AG04450 (cell line): ENCODE measurements around the gene TPGS1. TPM values are rescaled to one million over a fixed set of nuclear protein-coding genes. Genes with fewer than 3 reads are reported as not detected.

Experiments used
- CTCF ChIA-PET: fragments of 300-600, 350-600 bp; formaldehyde crosslinking; extraction: SDS; loops from one replicate; lab custom pipeline; 2022; ENCODE audit warnings: antibody characterized with exemption, inconsistent platforms; lab: Charles Lee
- POLR2A ChIA-PET: fragments of 350-600 bp; formaldehyde crosslinking; extraction: SDS; loops from one replicate; lab custom pipeline; 2021; ENCODE audit warnings: antibody characterized with exemption, inconsistent platforms; lab: Yijun Ruan, JAX
- DNase-seq: peaks from one replicate; pipeline ENCODE4 v3.0.0-alpha.2; 2011; ENCODE audit warnings: low read depth, low spot score
- H3K27ac ChIP-seq: one replicate; pipeline ENCODE4 v1.5.1; 2012; ENCODE audit warnings: low read depth, low read length, control low read depth
- H3K27me3 ChIP-seq: one replicate; pipeline ENCODE4 v1.6.0; 2012; ENCODE audit warnings: low read length; ENCODE audit not compliant: control insufficient read depth, insufficient read depth
- H3K4me3 ChIP-seq: 2 replicates; pipeline ENCODE4 v1.5.1; 2011; ENCODE audit warnings: mild to moderate bottlenecking, low read depth, low read length, control low read depth
- H3K9me3 ChIP-seq: 2 replicates; pipeline ENCODE4 v1.5.1; 2012; ENCODE audit warnings: low read length; ENCODE audit not compliant: control insufficient read depth, insufficient read depth
- CTCF ChIP-seq: IDR thresholded peaks from 2 replicates; pipeline ENCODE4 v1.5.1; 2011; ENCODE audit warnings: low read depth, low read length, control low read depth, inconsistent platforms
- polyA plus RNA-seq: library from polyadenylated mRNA; depleted of rRNA; stranded (reverse); fragments of >200 nt; gene quantifications from 2 replicates; pipeline ENCODE4 v1.2.3, GENCODE V29; 2011

TPGS1 gene
- polyA plus RNA-seq, 1 experiment, result 2.6 TPM

GRCh38 chr19:493391-494170 is 13.7 kb upstream of the TPGS1 start:
- DNase-seq, result no peak
- peaks cover 18% of the 10 kb centered on the region; the same call in 1 of the 2 replicates for H3K9me3 ChIP-seq
- no peak for TF ChIP-seq CTCF
- H3K27me3 ChIP-seq, result peaks cover 15% of the 10 kb centered on the region
- ChIA-PET CTCF (interaction anchor here (2.5 kb wide), 1 partner anchor 13 kb away, joined by 16 read pairs; no protein-coding TSS in a partner anchor), POLR2A (no interaction called here)
- H3K27ac ChIP-seq, result no peak overlapping the region
- no peak overlapping the region for H3K4me3 ChIP-seq

GRCh38 chr19:494171-495080 is 12.9 kb upstream of the TPGS1 start:
- no peak for TF ChIP-seq CTCF
- peaks cover 21% of the 10 kb centered on the region for H3K27me3 ChIP-seq
- CTCF ChIA-PET, result interaction anchor here (2.5 kb wide), 1 partner anchor 12 kb away, joined by 16 read pairs; no protein-coding TSS in a partner anchor
- H3K4me3 ChIP-seq, result no peak overlapping the region
- H3K9me3 ChIP-seq, result peaks cover 18% of the 10 kb centered on the region; the same call in 1 of the 2 replicates
- no peak overlapping the region for H3K27ac ChIP-seq
- POLR2A ChIA-PET, result no interaction called here
- DNase-seq, result no peak

- CTCF ChIA-PET, result interaction anchor here (1.3 to 2.5 kb wide), 2 partner anchors 10 to 11 kb away, joined by 4 to 16 read pairs; no protein-coding TSS in a partner anchor
- Histone ChIP-seq H3K27me3 (peaks cover 22% of the 10 kb centered on the region), H3K4me3 (no peak overlapping the region), H3K9me3 (peaks cover 18% of the 10 kb centered on the region; the same call in 1 of the 2 replicates), H3K27ac (no peak overlapping the region)
- TF ChIP-seq CTCF, result no peak
- POLR2A ChIA-PET, result no interaction called here
- no peak for DNase-seq
Measured at GRCh38 chr19:495081-495401, 12.3 kb upstream of the TPGS1 start.

GRCh38 chr19:495402-496111 is 11.7 kb upstream of the TPGS1 start:
- POLR2A ChIA-PET, result no interaction called here
- H3K9me3 ChIP-seq, result peaks cover 18% of the 10 kb centered on the region; the same call in 1 of the 2 replicates
- TF ChIP-seq CTCF, result peak; percentile 68
- H3K27me3 ChIP-seq, result peaks cover 22% of the 10 kb centered on the region
- H3K27ac ChIP-seq, result no peak overlapping the region
- no peak overlapping the region for H3K4me3 ChIP-seq
- no peak for DNase-seq
- CTCF ChIA-PET, result interaction anchor here (1.3 to 2.5 kb wide), 2 partner anchors 9 to 11 kb away, joined by 4 to 16 read pairs; no protein-coding TSS in a partner anchor
